Measurements from ENCODE around the gene BMAL1.

- no peak for TF ChIP-seq RAD21 (IDR thresholded peaks at IDR 0.05; ENCODE audit: low read depth)
- TF ChIP-seq TCF12 (IDR thresholded peaks at IDR 0.05; ENCODE audit: low read depth) = no peak
- no peak for TF ChIP-seq TAF1 (IDR thresholded peaks at IDR 0.05; ENCODE audit: low read depth)
- no peak for TF ChIP-seq CEBPB (IDR thresholded peaks at IDR 0.05)
- no peak for TF ChIP-seq REST (IDR thresholded peaks at IDR 0.05; ENCODE audit: low read depth)
- TF ChIP-seq MAX (IDR thresholded peaks at IDR 0.05) = no peak
- no peak for TF ChIP-seq FOXM1 (IDR thresholded peaks at IDR 0.05; ENCODE audit: borderline replicate concordance, low read depth)
- peak; percentile 39; the same call in 1 of the 2 replicates for TF ChIP-seq EP300 (IDR thresholded peaks at IDR 0.05; ENCODE audit: borderline replicate concordance)
- no peak for TF ChIP-seq ZBTB7A (IDR thresholded peaks at IDR 0.05; ENCODE audit: low read depth)
- TF ChIP-seq TEAD4 (IDR thresholded peaks at IDR 0.05) = no peak
- TF ChIP-seq YY1 (IDR thresholded peaks at IDR 0.05; ENCODE audit: low read depth) = no peak
- TF ChIP-seq USF1 (IDR thresholded peaks at IDR 0.05) = no peak
- no peak for TF ChIP-seq CREB1 (IDR thresholded peaks at IDR 0.05; ENCODE audit: low read depth)
- no peak for TF ChIP-seq EGR1 (IDR thresholded peaks at IDR 0.05)
Observed at GRCh38 chr11:13364388-13364787, 86.8 kb downstream of the BMAL1 start.
